Measurements from ENCODE around the gene ELOVL5.

The ELOVL5 gene

GRCh38 chr6:53335224-53335994 lies 13.3 kb downstream of the ELOVL5 start:
- Histone ChIP-seq H3K36me3 (peaks cover 0 to 3% (median 0%) of the 10 kb centered on the region in 3 donors), H3K9me3 (no peaks in the 10 kb centered on the region), H3K27ac (no peak overlapping the region), H3K4me1 (peaks cover 0 to 6% (median 0%) of the 10 kb centered on the region in 4 donors), H3K27me3 (no peaks in the 10 kb centered on the region), H3K4me3 (no peak overlapping the region)
- no peak for DNase-seq
- intact Hi-C loops (cut with DNase I; ENCODE audit: low total_unique reads), result no loop called here
- TF ChIP-seq CTCF (IDR thresholded peaks at IDR 0.05), result no peak

- Histone ChIP-seq H3K4me3 (no peak overlapping the region), H3K27me3 (no peaks in the 10 kb centered on the region), H3K36me3 (peaks cover 0 to 3% (median 0%) of the 10 kb centered on the region in 3 donors), H3K27ac (no peak overlapping the region), H3K4me1 (peaks cover 0 to 8% (median 2%) of the 10 kb centered on the region in 4 donors), H3K9me3 (no peaks in the 10 kb centered on the region)
- intact Hi-C loops (cut with DNase I; ENCODE audit: low total_unique reads), result no loop called here
- no peak for DNase-seq
- TF ChIP-seq CTCF (IDR thresholded peaks at IDR 0.05), result no peak
Measured at GRCh38 chr6:53333439-53334408, 15.0 kb downstream of the ELOVL5 start.

GRCh38 chr6:53331678-53332077 lies 17.1 kb downstream of the ELOVL5 start:
- TF ChIP-seq CTCF (IDR thresholded peaks at IDR 0.05), result no peak
- Histone ChIP-seq H3K27me3 (no peaks in the 10 kb centered on the region), H3K4me1 (peaks cover 0 to 24% (median 22%) of the 10 kb centered on the region in 4 donors), H3K9me3 (no peaks in the 10 kb centered on the region), H3K27ac (no peak overlapping the region), H3K4me3 (no peak overlapping the region), H3K36me3 (no peaks in the 10 kb centered on the region)
- intact Hi-C loops (cut with DNase I; ENCODE audit: low total_unique reads), result no loop called here
- DNase-seq, result no peak

- no peak overlapping the region for H3K27ac ChIP-seq
- TF ChIP-seq CTCF (IDR thresholded peaks at IDR 0.05), result no peak
- no peaks in the 10 kb centered on the region for H3K36me3 ChIP-seq
- H3K4me3 ChIP-seq, result no peak overlapping the region
- intact Hi-C loops (cut with DNase I; ENCODE audit: low total_unique reads), result no loop called here
- no peaks in the 10 kb centered on the region for H3K27me3 ChIP-seq
- H3K9me3 ChIP-seq, result no peaks in the 10 kb centered on the region
- H3K4me1 ChIP-seq, result peaks cover 0 to 37% (median 32%) of the 10 kb centered on the region in 4 donors
- DNase-seq, result no peak
Measured at GRCh38 chr6:53330137-53330536, 18.6 kb downstream of the ELOVL5 start.

- H3K4me3 ChIP-seq, result no peak overlapping the region
- H3K36me3 ChIP-seq, result no peaks in the 10 kb centered on the region
- H3K4me1 ChIP-seq, result peaks cover 0 to 37% (median 32%) of the 10 kb centered on the region in 4 donors
- peak overlapping the region; percentile 18 to 36 for H3K27ac ChIP-seq
- DNase-seq, result no peak
- intact Hi-C loops (cut with DNase I; ENCODE audit: low total_unique reads), result no loop called here
- no peaks in the 10 kb centered on the region for H3K9me3 ChIP-seq
- TF ChIP-seq CTCF (IDR thresholded peaks at IDR 0.05), result no peak
- no peaks in the 10 kb centered on the region for H3K27me3 ChIP-seq
Measured at GRCh38 chr6:53328375-53328774, 20.4 kb downstream of the ELOVL5 start.

Measured in tibial artery (tissue), 4 donors.